Stimulated activated naive CD4-positive, alpha-beta T cell treated with Interleukin-2 at 50 U/mL for 16 hours (primary cell): Measurements from ENCODE around the gene MTARC1.

Source experiments
- DNase-seq: peaks from one replicate; lab custom pipeline; 2025; lab: John Stamatoyannopoulos, UW

Gene MTARC1

DNA sequence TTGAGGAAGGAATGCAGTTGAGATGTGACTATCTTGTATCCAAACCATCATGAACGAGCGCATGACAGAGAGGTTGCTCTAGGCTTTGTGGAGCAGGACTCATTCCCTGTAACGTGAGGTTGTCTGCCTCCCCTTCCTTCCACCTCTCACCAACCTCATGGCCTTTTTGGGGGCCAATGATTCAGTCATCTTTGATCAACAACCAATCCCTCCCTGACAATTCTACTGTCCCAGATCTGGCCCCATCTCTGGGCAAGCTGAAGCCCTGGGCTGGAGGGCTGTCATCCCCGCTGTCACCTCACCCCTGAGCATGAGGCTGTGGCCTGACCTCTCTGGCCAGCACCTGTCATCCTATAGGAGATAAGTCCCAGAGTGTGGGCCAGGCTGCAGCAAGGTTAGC, 19.7 kb downstream of the MTARC1 start:
- no peak for DNase-seq

DNA sequence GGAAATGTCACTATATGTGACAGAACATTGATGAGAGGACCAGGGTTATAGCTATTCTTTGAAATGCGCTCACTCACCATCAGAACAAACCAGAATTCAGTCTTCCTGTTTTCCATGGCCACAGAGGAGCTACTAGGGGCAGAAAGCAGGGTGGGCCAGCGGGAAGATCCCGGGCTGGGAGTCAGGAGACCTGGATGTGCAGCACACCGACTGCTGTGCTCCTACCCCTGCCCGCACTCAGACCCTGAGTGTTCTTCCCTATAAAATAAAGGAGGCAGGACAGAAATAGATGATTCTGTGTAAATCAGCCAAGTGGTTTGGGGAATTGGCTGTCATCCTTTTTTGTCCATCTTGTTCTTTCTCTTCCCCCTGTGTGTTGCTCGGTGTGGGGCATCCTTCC, 21.0 kb downstream of the MTARC1 start:
- no peak for DNase-seq

DNA sequence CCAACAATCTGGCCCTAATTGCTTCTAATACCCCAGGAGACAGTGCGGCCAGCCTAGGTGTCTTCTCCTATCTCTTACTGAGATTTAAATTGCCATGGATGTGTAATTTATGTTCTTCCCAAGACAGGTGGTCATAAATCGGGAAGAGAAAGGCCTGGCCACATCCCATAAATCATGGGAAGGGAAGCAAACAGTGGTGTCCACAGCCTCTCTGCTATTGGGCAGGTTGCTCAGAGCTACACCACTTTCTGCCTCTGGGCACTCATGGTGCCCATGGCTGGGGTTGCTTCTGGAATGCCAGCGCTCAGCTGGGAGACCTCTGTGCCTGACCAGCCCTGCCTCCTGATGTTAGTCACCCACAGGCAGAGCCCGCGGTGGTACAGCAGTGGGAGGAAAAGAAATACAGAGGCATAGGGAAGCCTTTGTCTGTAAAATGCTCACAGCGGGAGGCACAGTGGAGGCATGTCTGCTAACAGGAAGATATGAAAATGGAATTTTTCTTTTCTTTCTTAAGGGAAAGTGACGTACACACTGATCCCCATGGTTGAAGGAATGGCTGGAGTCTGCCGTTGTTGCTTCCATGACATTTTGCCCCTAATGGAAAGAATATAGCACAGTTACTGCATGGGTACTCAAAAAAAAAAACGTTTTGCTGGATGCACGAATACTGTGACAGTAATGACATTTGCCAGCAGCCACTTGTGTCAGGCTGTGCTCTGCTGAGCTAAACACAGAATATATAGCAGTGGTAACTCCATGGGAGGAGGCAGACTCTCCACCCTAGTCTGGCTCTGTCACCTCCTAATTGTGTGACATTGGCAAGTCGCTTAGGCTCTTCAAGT, 21.9 kb downstream of the MTARC1 start:
- DNase-seq, result no peak

DNA sequence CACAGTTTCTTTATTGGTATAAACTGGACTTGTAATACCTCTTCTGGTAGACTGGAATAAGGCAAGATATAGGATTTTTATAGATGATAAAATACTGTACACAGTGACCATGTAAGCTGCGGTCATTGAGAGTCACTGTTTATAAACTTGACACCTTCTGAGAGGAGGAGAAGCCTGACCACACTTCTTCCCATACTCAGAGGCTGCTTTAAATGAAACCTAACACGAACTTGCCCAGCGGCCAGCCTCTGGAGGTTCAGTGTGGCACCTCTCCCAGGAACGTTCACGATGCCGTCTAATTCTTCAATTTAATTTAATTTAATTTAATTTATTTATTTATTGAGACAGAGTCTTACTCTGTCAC, 22.5 kb downstream of the MTARC1 start:
- no peak for DNase-seq

DNA sequence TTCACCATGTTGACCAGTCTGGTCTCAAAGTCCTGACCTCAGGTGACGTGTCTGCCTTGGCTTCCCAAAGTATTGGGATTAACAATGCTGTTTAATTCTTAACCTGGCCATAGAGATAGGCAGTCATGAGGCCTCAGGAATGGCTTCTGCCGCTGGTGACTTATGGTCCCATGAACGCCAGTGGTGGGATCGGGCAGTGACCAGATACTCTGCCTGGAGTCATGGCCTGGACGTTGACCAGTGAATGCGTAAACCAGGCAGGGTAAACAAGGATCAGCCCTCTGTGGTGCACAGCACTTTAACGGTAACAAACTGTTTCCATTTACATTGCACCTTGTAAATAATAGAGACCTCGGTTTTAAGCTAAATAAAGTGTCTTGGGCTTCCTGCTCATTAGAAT, 23.0 kb downstream of the MTARC1 start:
- DNase-seq, result no peak

DNA sequence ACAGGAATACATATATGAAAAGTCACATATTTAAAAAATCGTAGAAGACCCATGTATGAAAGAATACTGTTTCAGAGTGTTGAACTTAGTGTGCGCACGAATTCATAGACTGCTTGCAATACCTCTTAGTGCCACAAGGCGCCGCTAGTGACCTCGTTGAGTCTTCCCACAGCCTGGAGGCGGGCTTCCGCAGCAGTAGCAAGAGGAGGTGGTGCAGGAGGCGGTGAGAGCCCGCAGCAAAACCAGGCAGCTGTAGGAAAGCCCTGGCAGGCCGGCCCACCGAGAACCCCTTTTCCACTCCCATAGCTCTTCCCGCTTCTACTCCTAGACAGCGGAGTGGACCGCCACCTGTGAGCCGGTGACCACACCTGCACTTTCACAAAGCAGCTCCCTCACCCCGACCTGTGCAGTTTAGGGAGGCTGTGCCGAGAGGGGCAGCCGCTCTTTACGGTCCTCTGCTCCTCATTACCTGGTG, 23.5 kb downstream of the MTARC1 start:
- DNase-seq, result peak; percentile 64

DNA sequence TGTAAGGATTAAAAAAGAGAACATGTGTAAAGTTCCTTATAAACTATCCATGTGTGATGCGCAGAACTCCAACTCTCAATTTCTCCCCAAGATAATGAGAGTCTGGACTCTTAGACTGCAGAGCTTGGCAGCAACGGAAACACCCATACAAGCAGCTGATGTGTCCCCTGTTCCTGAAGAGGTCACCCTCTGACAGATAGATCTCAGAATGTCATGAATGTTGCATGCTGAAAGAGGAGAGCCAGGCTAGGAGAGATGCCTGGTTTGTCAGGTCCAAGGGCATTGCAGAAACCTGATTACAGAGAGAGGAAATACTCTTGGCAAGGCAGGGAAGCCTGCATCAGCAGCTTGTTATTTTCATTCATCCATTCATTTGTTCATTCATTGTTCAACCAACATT, 24.2 kb downstream of the MTARC1 start:
- DNase-seq, result no peak

DNA sequence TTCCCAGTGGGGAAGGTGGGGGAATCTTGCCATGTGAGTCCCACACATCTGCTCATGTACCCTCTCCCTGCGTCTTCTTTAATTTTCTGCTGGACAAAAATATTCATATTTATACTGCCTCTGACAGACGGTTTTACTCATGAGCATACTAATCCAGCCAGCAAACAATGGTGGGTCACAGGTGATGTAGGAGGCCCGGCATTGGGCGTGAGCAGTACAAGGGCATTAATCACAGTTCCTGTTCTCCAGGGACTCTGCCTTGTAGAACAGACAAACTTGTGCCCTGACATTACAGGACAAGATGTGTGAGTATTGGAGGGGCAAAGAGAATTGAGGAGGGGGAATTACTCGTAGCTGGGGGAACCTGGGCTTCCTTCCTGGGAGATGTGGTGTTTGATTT, 25.0 kb downstream of the MTARC1 start:
- DNase-seq, result no peak

DNA sequence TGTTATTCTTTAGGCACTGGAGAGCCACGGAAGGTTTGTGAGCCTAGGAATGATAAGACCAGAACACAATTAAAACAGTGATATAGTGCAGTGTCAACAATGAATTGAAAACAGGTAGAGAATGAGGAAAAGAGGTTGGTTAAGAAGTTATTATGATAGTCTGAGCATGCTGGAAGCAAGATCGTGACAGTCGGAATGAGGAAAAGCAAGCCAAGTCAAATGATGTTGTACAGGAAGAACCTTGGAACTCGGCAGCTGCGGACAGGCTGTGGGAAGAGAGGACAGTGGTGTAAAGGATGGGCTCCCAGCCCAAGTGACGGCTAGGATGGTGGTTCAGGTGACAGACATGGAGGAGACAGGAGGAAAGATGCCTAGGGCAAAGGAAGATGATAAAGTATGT, 25.6 kb downstream of the MTARC1 start:
- DNase-seq, result no peak

DNA sequence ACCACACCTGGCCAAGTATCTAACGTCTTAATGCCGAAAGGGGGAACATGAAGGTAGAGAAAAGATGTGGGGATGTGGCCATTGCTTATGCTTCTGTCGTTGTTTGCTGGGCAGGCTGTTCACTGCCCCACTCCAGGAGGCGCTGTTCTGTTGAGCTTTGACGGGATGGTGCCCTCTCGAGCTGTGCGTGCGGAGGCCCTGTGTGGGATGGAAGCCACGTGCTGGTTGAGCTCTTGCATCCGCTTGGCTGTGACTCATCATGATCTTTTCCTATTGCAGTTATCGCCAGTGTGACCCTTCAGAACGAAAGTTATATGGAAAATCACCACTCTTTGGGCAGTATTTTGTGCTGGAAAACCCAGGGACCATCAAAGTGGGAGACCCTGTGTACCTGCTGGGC, 26.3 kb downstream of the MTARC1 start:
- no peak for DNase-seq

DNA sequence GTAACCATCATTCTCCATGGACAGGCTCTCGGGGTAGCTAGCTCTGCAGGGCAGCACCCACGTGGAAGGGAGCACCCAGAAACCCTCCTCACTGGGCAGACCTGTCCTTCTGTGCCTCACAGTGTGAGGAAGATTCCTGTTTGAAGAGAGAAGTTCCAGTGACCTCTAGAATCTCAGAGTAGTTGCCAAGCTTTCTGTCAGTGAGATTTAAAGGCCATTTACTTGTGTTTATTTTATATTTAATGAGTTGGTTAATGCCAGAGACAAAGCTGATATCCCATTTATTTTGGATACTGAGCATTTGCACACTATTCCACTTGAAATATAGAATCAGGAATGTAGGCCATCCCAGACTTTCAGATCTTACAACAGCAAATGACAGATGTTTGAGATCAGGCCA, 28.7 kb downstream of the MTARC1 start:
- no peak for DNase-seq

DNA sequence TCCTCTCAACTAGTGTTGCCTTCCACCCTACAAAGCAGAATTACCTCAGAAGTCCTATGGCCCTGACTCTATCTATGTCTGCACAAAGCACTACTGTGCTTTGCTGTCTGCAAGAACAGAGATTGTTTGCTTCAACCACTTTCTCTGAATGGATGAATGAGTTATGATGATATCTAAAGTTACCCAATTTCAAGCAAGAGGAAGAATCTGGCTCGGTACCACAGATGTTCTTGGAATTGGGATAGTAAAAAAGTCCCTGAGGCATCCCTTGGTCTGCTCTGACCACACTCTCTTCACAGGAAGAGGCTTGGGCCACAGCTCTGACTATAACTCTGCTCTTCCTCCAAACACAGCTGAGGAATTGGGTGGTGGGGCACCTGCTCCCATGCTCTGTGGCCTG, 31.2 kb downstream of the MTARC1 start:
- DNase-seq, result no peak

DNA sequence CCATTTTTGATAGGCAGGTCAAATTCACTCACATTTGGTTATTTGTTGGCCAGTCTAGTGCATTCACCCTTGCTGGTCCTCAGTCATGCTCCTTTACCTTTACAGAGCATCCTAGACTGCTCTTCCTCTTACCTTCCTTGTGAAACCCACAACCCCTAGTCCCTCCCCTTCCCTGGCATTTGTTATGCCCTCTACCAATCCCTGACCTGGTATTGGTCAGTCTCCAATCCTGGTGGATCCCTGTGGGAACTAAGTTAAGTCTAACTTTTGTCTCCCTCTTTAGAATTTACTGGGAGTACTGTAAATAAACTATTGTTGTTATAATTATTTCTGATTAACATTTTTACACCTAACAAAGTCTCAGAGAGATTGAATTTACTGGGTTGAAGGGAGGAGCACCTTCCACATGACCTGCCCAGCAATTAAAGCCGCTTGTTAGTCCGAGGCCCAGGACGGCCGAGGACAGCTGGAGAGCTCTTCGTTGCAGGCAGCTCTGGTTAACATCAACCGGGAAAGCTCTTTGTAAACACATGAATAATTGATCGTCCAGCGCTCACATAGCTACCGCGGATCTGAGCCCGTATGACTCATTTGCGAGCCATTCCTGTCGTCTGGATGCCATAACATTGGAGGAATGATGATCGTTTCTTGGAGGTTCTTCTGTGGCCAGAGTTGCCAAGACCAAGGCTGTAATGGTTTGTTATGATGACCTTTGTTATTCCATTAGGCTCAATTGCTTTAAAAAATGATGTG, 31.9 kb downstream of the MTARC1 start:
- DNase-seq, result no peak

DNA sequence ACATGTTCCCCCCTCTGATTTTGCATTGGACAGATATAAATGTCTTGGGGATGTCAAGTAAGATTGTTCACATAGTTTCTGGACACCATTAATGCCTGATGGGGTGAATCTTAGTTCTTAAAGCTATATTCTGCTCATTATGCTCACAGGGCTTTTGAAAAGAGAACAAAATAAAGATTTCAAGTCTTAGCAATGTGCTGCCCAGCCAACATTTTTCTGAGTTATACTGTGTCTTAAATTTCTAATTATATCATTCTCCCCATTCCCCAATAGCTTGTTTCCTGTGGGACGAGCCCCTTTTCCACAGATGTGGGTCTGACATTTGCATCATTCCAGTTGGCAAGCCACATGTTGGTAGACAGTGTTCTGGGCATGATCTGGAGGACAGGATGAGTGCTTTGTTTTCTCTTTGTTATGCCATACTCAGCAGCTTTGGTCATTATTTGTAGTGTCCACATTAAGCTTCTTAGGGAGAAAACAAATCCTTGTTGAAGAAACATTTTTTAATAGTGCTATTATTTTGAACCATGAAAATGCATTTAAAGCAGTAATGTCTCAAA, 32.8 kb downstream of the MTARC1 start:
- DNase-seq, result no peak

DNA sequence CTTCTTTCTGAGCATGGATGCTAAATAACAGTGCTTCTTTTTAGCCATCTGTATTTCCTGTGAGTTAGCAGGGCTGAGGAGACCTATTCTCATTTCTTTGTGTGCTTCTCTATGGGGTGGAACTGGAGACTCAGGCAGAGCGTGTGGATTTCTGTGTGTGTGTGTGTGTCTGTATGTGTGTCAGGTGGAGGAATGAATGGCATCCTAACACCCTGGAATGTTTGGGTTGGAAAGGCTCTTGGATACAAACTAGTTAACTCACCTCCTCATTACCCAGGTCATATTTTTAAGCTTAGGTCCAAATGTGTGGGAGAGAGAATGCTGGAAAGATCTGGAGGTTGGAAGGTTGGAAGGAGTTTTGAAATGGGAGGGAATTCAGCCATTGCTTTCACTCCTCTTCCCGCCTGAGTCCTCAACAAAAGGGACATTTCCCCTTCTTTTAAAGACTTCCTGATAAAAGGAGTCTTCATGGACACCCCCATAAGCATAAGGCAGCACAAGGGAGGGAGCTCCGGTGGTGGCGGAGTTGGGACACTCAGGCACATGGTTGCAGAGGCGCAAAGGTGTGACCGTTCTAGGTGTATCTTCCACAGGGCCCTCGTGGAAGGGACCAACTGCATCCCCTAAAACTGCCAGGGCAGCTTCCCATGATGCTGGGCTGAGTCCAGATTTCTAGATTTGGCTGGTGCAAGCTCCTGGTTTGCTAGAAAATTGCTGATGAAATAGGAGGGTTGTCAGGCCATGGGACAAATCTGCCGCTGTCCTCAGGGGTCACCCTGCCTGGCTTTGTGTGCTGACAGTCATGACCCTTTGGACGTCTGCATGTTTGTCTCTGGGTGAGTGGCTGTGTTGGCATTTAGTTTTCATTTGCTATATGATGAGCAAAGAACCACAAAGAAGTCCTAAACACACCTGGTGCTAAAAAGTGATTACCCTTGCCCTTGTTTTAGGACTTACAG, 37.6 kb downstream of the MTARC1 start:
- DNase-seq, result no peak

DNA sequence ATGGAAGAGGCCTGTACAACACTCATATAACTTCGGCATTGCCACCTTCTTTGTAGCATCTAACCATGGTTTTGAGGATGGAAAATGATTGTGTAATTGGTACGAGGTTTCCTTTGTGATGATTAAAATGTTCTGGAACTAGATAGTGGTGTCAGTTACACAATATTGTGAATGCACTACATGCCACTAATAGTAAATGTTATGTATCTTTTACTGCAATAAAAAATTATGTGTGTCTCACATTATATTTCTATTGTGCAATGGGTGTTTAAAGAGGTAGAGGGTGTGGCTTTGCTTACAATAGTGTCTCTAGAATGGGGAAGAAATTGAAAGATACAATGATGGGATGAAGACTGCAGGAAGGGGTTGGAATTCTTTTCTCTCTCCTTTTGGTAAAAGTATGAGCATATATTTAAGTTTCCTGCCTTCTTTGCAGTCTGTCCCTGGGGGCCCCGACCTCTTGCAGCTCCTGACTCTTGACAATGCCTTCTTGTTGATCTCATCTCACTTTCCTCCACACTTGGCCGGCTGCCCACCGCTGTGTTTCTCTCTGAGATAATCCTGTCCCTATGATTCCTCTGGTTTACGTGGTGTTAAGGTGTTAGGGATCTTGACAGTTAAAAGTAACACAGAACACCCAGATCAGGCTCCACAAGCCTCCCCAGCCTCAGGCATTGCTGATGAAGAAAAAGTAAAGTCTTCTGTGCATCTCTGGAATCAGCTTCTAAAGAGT, 39.3 kb downstream of the MTARC1 start:
- DNase-seq, result no peak

DNA sequence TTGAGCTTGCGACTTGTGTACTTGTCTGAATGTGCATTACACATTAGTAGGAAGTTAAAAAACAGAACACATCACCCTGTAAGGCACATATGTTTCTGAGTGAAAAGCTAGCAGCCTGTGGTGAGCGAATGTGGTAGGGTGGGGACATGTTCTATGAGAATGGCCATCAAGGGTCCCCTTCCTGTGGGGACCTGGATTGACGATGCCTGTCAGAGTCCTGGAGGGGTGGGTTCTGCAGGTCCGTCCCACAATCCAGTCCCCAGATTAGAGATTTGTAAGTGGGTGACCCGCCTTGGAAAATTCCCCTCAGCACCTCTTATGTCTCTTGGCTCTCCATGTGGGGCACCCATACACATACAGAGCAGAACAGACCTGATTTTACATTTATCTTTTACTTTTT, 40.0 kb downstream of the MTARC1 start:
- DNase-seq, result no peak

DNA sequence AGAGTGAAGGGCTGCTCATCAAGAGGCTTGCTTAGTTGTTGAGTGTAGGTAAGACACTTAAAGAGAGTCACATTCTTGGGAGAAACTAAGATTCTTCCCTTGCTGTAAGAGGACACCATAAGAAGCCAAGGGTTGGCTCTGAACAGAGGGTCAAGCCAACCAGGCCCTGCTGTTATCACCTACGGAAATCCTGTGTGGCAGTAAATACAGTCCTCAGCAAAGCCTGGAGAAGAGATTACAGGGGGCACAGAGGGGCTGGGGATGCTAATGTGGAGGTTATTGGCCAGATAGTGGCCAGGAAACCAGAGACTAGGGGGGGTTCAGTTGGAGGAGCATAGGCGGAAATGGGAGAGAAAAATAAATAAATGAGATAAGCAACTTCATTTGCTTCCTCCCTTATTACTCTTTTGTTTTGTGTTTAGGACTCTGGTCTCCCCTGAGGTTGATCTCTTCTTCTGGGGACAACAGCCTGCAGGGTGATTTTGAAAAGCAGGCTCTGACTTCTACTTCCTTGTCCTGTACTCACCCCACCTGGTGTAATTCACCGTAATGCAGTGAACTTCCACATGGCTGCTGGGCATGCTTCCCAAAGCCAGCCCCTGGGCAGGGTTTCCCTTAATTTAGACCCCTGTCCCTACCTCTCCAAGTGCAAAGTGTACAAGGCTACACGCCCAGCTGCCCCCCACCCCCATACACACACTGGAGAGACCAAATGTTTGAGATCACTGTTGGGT, 40.9 kb downstream of the MTARC1 start:
- DNase-seq, result no peak

DNA sequence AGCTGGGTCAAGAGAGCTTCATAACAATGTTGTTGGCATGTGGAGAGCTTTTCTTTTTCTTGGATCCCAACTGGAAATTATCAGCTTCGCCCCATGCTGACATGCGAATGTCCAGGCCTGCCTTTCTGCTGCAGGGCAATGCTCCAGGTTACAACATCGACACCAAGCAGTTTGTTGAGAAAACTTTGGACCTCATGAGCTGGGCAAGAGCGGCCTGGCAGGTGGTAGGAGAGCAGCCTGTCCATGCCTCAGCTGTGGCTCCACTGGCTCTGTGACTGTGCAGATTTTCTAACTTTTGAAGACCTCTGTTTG, 41.4 kb downstream of the MTARC1 start:
- no peak for DNase-seq

DNA sequence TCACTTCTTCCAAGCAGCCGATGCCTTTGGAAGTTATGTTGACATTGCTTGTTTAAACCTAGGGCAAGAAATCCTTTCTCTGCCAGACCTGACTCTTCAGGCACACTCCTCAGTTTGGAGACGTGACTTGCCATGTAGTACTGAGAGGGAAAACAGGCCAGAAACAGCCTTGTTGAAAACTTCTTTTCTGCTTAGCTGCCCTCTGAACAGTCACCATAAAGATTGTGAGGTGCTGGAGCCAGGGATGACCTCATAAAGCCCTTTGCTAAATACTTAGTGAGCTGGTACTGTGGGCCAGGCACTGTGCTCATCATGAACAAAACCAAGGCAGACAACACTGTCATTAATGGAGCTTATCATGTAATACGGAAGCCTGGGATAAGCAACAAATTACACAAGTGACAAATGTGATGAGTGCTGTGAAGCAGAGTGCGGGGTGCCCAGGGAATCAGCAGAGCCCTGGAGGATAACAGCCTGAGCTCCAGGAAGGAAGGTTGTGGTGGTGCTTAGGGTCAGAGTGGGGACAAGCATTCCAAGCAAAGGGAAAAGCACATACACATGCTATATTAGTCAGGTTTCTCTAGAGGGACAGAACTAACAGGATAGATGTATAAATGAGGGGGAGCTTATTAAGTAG, 42.4 kb downstream of the MTARC1 start:
- DNase-seq, result no peak
